Neural cell (in vitro differentiated cells): Measurements from ENCODE around the gene SERP1. TPM values are rescaled to one million over a fixed set of nuclear protein-coding genes. Genes with fewer than 3 reads are reported as not detected.

Source experiments
- H2AFZ ChIP-seq: fragments of 200-600, 300-800 bp; sonication (generic), shearing (Covaris generic); 2 replicates; pipeline ENCODE4 v1.6.0; 2014; ENCODE audit warnings: low read depth, mild to moderate bottlenecking, antibody characterized with exemption, low read length, moderate library complexity
- H3F3A ChIP-seq: fragments of 200-600 bp; shearing (Covaris generic); 2 replicates; pipeline ENCODE4 v1.6.1; 2016; ENCODE audit warnings: mild to moderate bottlenecking, moderate library complexity, mixed read lengths, antibody characterized with exemption, low read length; ENCODE audit not compliant: insufficient read depth, poor library complexity, severe bottlenecking
- H3K27ac ChIP-seq: fragments of 200-600, 300-800 bp; sonication (generic), shearing (Covaris generic); 2 replicates; pipeline ENCODE4 v1.5.1; 2014; ENCODE audit warnings: mild to moderate bottlenecking, low read length, moderate library complexity
- H3K27me3 ChIP-seq: fragments of 300-800, 200-600 bp; sonication (generic), shearing (Covaris generic); 2 replicates; pipeline ENCODE4 v1.6.0; 2014; ENCODE audit warnings: mild to moderate bottlenecking, low read depth, low read length, moderate library complexity; ENCODE audit not compliant: insufficient read depth
- H3K36me3 ChIP-seq: fragments of 300-800, 200-600 bp; sonication (generic), shearing (Covaris generic); 2 replicates; pipeline ENCODE4 v1.5.1; 2014; ENCODE audit warnings: mild to moderate bottlenecking, antibody characterized with exemption, low read length, moderate library complexity; ENCODE audit not compliant: insufficient read depth
- H3K4me2 ChIP-seq: fragments of 300-800, 200-600 bp; sonication (generic), shearing (Covaris generic); 2 replicates; pipeline ENCODE4 v1.6.0; 2014; ENCODE audit warnings: mild to moderate bottlenecking, low read length
- H3K4me3 ChIP-seq: fragments of 300-800, 200-600 bp; sonication (generic), shearing (Covaris generic); 2 replicates; pipeline ENCODE4 v1.5.1; 2014; ENCODE audit warnings: mild to moderate bottlenecking, low read length, moderate library complexity
- H3K79me2 ChIP-seq: fragments of 200-600 bp; shearing (Covaris generic); replicated peaks from 2 replicates; pipeline ENCODE4 v1.6.0; 2014; ENCODE audit warnings: mild to moderate bottlenecking, low read length, moderate library complexity; ENCODE audit not compliant: insufficient read depth
- H3K9ac ChIP-seq: fragments of 300-800, 200-600 bp; sonication (generic), shearing (Covaris generic); 2 replicates; pipeline ENCODE4 v1.6.1; 2016; ENCODE audit warnings: mild to moderate bottlenecking, low read length, mixed read lengths
- H3K9me2 ChIP-seq: fragments of 200-600 bp; shearing (Covaris generic); 2 replicates; pipeline ENCODE4 v1.6.1; 2016; ENCODE audit warnings: mild to moderate bottlenecking, low read length, mixed read lengths; ENCODE audit not compliant: insufficient read depth
- H3K9me3 ChIP-seq: fragments of 200-600, 300-800 bp; sonication (generic), shearing (Covaris generic); 2 replicates; pipeline ENCODE4 v1.6.1; 2016; ENCODE audit warnings: mild to moderate bottlenecking, mixed run types, low read length, moderate library complexity, mixed read lengths
- H4K20me1 ChIP-seq: fragments of 200-600 bp; shearing (Covaris generic); 2 replicates; pipeline ENCODE4 v1.6.1; 2016; ENCODE audit warnings: mild to moderate bottlenecking, mixed run types; ENCODE audit not compliant: insufficient read depth
- CTCF ChIP-seq: fragments of 450-650 bp; IDR thresholded peaks from 2 replicates; pipeline ENCODE4 v1.5.1; 2014; ENCODE audit warnings: antibody characterized with exemption, mild to moderate bottlenecking, moderate library complexity; ENCODE audit not compliant: poor library complexity, severe bottlenecking
- EP300 ChIP-seq: fragments of 450-650 bp; conservative IDR thresholded peaks from 2 replicates; pipeline ENCODE4 v1.6.1; 2014; ENCODE audit warnings: antibody characterized with exemption, mild to moderate bottlenecking, moderate library complexity; ENCODE audit not compliant: poor library complexity, severe bottlenecking
- EZH2 ChIP-seq: fragments of 200-600, 300-800 bp; shearing (Covaris generic), sonication (generic); IDR thresholded peaks from 2 replicates; pipeline ENCODE4 v1.6.1; 2014; ENCODE audit warnings: antibody characterized with exemption, low read length, borderline replicate concordance, mild to moderate bottlenecking; ENCODE audit not compliant: insufficient read depth, poor library complexity, severe bottlenecking
- MXI1 ChIP-seq: fragments of 450-650 bp; conservative IDR thresholded peaks from 2 replicates; pipeline ENCODE4 v1.6.1; 2014; ENCODE audit warnings: antibody characterized with exemption, mild to moderate bottlenecking; ENCODE audit not compliant: poor library complexity, severe bottlenecking
- POLR2AphosphoS5 ChIP-seq: IDR thresholded peaks from 2 replicates; pipeline ENCODE4 v1.6.1; 2012
- RAD21 ChIP-seq: fragments of 450-650 bp; conservative IDR thresholded peaks from 2 replicates; pipeline ENCODE4 v1.6.1; 2014; ENCODE audit warnings: antibody characterized with exemption, mild to moderate bottlenecking, moderate library complexity
- REST ChIP-seq: IDR thresholded peaks from 2 replicates; pipeline ENCODE4 v1.6.1; 2012; ENCODE audit warnings: borderline replicate concordance
- SMC3 ChIP-seq: fragments of 450-650 bp; conservative IDR thresholded peaks from 2 replicates; pipeline ENCODE4 v1.6.1; 2014; ENCODE audit warnings: antibody characterized with exemption, mild to moderate bottlenecking, moderate library complexity; ENCODE audit not compliant: poor library complexity
- TAF1 ChIP-seq: IDR thresholded peaks from 2 replicates; pipeline ENCODE4 v1.6.1; 2012; ENCODE audit warnings: low read depth
- polyA plus RNA-seq: library from polyadenylated mRNA; depleted of rRNA; stranded (reverse); fragments of >200 nt; gene quantifications from 2 replicates; pipeline ENCODE4 v1.2.3, GENCODE V29; 2014

The SERP1 gene
- polyA plus RNA-seq, 1 donor from 2014 or later: 120 TPM

GRCh38 chr3:150581174-150581573, 34.9 kb upstream of the SERP1 start:
- Histone ChIP-seq H3K9ac (no peak overlapping the region), H3K27ac (no peak overlapping the region), H3K79me2 (no peaks in the 10 kb centered on the region), H3K4me2 (no peak overlapping the region), H4K20me1 (no peaks in the 10 kb centered on the region), H3K9me3 (no peaks in the 10 kb centered on the region), H2AFZ (no peak overlapping the region), H3K27me3 (no peaks in the 10 kb centered on the region), H3K9me2 (no peaks in the 10 kb centered on the region), H3K36me3 (peaks cover 4% of the 10 kb centered on the region), H3K4me3 (no peak overlapping the region), H3F3A (no peaks in the 10 kb centered on the region)
- TF ChIP-seq EP300 (no peak), POLR2AphosphoS5 (no peak), EZH2 (no peak), CTCF (no peak), REST (no peak), MXI1 (no peak), RAD21 (no peak), SMC3 (no peak), TAF1 (no peak)

- Histone ChIP-seq H3K27me3 (no peaks in the 10 kb centered on the region), H4K20me1 (no peaks in the 10 kb centered on the region), H3K9ac (no peak overlapping the region), H3K79me2 (no peaks in the 10 kb centered on the region), H3K36me3 (no peaks in the 10 kb centered on the region), H3K27ac (no peak overlapping the region), H3K4me2 (no peak overlapping the region), H2AFZ (no peak overlapping the region), H3K4me3 (no peak overlapping the region), H3K9me3 (no peaks in the 10 kb centered on the region), H3K9me2 (no peaks in the 10 kb centered on the region), H3F3A (no peaks in the 10 kb centered on the region)
- TF ChIP-seq CTCF: no peak
- no peak for TF ChIP-seq REST
- no peak for TF ChIP-seq RAD21
- TF ChIP-seq EZH2: no peak
Measured at GRCh38 chr3:150577855-150578254, 31.6 kb upstream of the SERP1 start.
